GM21786 (cell line): Measurements from ENCODE around the gene LRP1-AS.

Experiments
- ATAC-seq: cut with Tn5 transposase; IDR thresholded peaks from one replicate; pipeline ENCODE4 v1.9.1; 2021; ENCODE audit not compliant: unreplicated experiment

LRP1-AS gene

GRCh38 chr12:57146961-57147944, at the start of gene LRP1-AS:
LRP1-AS (minus strand) TSS chr12:57147619.
- no peak for ATAC-seq

GRCh38 chr12:57196956-57197355, 49.5 kb upstream of the LRP1-AS start:
- no peak for ATAC-seq

- ATAC-seq, result no peak
Observed at GRCh38 chr12:57196439-57196838, 49.0 kb upstream of the LRP1-AS start.

GRCh38 chr12:57195611-57196371, 48.4 kb upstream of the LRP1-AS start:
- ATAC-seq, result no peak

GRCh38 chr12:57195186-57195585, 47.8 kb upstream of the LRP1-AS start:
- no peak for ATAC-seq

GRCh38 chr12:57194253-57194652, 46.8 kb upstream of the LRP1-AS start:
- no peak for ATAC-seq

GRCh38 chr12:57193706-57194245, 46.4 kb upstream of the LRP1-AS start:
- no peak for ATAC-seq

GRCh38 chr12:57192920-57193319, 45.5 kb upstream of the LRP1-AS start:
- ATAC-seq, result no peak

GRCh38 chr12:57191410-57191809, 44.0 kb upstream of the LRP1-AS start:
- ATAC-seq, result no peak

- no peak for ATAC-seq
Observed at GRCh38 chr12:57190821-57191220, 43.4 kb upstream of the LRP1-AS start.

GRCh38 chr12:57190037-57190436, 42.6 kb upstream of the LRP1-AS start:
- no peak for ATAC-seq

GRCh38 chr12:57188090-57188425, 40.6 kb upstream of the LRP1-AS start:
- ATAC-seq, result no peak

- ATAC-seq, result no peak
Observed at GRCh38 chr12:57187222-57188089, 40.0 kb upstream of the LRP1-AS start.

GRCh38 chr12:57185906-57186508, 38.6 kb upstream of the LRP1-AS start:
- ATAC-seq, result no peak

GRCh38 chr12:57185403-57185802, 38.0 kb upstream of the LRP1-AS start:
- ATAC-seq, result no peak

GRCh38 chr12:57183939-57184725, 36.7 kb upstream of the LRP1-AS start:
- no peak for ATAC-seq

GRCh38 chr12:57182918-57183575, 35.6 kb upstream of the LRP1-AS start:
- peak; percentile 89 for ATAC-seq

GRCh38 chr12:57181561-57182155, 34.2 kb upstream of the LRP1-AS start:
- no peak for ATAC-seq

- ATAC-seq, result no peak
Observed at GRCh38 chr12:57181072-57181471, 33.7 kb upstream of the LRP1-AS start.
